Transverse colon (tissue), 4 donors: ENCODE data around the gene PTPA. TPM values are rescaled to one million over a fixed set of nuclear protein-coding genes. Genes with fewer than 3 reads are reported as not detected.

Experiments used
- DNase-seq: peaks from one replicate; pipeline ENCODE4 v3.0.0-alpha.2; 2019
- H3K27ac ChIP-seq, 4 donors: fragments of 200-600 bp; sonication (generic); 2 replicates each; pipeline ENCODE4 v1.5.1; 2016 to 2018; ENCODE audit warnings: inconsistent platforms in 4 of 4
- H3K27me3 ChIP-seq: fragments of 200-600 bp; sonication (generic); 2 replicates; pipeline ENCODE4 v1.5.1; 2017; ENCODE audit warnings: inconsistent platforms
- H3K36me3 ChIP-seq, 4 donors: fragments of 200-600 bp; sonication (generic); 2 replicates each; pipeline ENCODE4 v1.5.1; 2017 to 2019; ENCODE audit warnings: inconsistent platforms in 4 of 4
- H3K4me1 ChIP-seq, 4 donors: fragments of 200-600 bp; sonication (generic); 2 replicates each; pipeline ENCODE4 v1.5.1; 2017 to 2020; ENCODE audit warnings: inconsistent platforms in 4 of 4
- H3K4me3 ChIP-seq, 4 donors: fragments of 200-600 bp; sonication (generic); 1 replicate in 1 of 4; 2 replicates in 3 of 4; pipeline versions ENCODE4 v1.5.1 to v1.6.1; 2017 to 2019; ENCODE audit warnings: inconsistent platforms in 4 of 4
- H3K9me3 ChIP-seq, 2 donors: fragments of 200-600 bp; sonication (generic); 2 replicates each; pipeline ENCODE4 v1.5.1; 2017 to 2019; ENCODE audit warnings: inconsistent platforms in 2 of 2
- CTCF ChIP-seq, 5 experiments: fragments of 200-600 bp in 3 of 5; fragments of 450-650 bp in 2 of 5; sonication (generic) in 3 of 5; IDR thresholded peaks; 1 replicate in 2 of 5; 2 replicates in 3 of 5; pipeline ENCODE4 v1.5.1; 2016 to 2017; ENCODE audit warnings: antibody characterized with exemption in 5 of 5, inconsistent platforms in 3 of 5, mild to moderate bottlenecking in 2 of 5, moderate library complexity in 1 of 5
- EP300 ChIP-seq: sonication (generic); formaldehyde crosslinking; IDR thresholded peaks from one replicate; pipeline ENCODE4 v1.6.1; 2017; ENCODE audit warnings: antibody characterized with exemption, low read depth
- POLR2A ChIP-seq: fragments of 450-650 bp; IDR thresholded peaks from one replicate; pipeline ENCODE4 v1.6.1; 2016; ENCODE audit warnings: antibody characterized with exemption, mild to moderate bottlenecking, moderate library complexity
- POLR2AphosphoS5 ChIP-seq, 3 donors: sonication (generic); formaldehyde crosslinking; IDR thresholded peaks; one replicate each; pipeline ENCODE4 v1.6.1; 2016; ENCODE audit warnings: antibody characterized with exemption in 3 of 3
- WGBS, 2 donors: methylation state at CpG; one replicate each; pipeline ENCODE4 v1.1.5; 2018; ENCODE audit warnings: low coverage in 1 of 2; 5-methylcytosine and 5-hydroxymethylcytosine counted together
- in situ Hi-C, 4 donors: fragments of 200-750 bp; cut with MboI; loops; one replicate each; pipeline versions ENCODE4 v1.15.0 to v1.15.1; 2017; ENCODE audit warnings: low sequenced_read_pairs in 3 of 4, low pct_ligation_motif_present in 1 of 4, low pct_unique_long_range_greater_than_20kb in 1 of 4
- intact Hi-C: fragments of 100-400 bp; cut with DNase I; formaldehyde crosslinking; loops from one replicate; pipeline ENCODE4 v1.15.1; 2023; ENCODE audit warnings: low total_unique reads
- total RNA-seq, 4 donors: library from RNA; depleted of rRNA; stranded (reverse); fragments of >200 nt; gene quantifications; one replicate each; pipeline ENCODE4 v1.1.0, GENCODE V29; 2016

PTPA gene
- total RNA-seq, 4 donors from 2014 or later, result 37.4 to 241 (median 66.5) TPM

DNA sequence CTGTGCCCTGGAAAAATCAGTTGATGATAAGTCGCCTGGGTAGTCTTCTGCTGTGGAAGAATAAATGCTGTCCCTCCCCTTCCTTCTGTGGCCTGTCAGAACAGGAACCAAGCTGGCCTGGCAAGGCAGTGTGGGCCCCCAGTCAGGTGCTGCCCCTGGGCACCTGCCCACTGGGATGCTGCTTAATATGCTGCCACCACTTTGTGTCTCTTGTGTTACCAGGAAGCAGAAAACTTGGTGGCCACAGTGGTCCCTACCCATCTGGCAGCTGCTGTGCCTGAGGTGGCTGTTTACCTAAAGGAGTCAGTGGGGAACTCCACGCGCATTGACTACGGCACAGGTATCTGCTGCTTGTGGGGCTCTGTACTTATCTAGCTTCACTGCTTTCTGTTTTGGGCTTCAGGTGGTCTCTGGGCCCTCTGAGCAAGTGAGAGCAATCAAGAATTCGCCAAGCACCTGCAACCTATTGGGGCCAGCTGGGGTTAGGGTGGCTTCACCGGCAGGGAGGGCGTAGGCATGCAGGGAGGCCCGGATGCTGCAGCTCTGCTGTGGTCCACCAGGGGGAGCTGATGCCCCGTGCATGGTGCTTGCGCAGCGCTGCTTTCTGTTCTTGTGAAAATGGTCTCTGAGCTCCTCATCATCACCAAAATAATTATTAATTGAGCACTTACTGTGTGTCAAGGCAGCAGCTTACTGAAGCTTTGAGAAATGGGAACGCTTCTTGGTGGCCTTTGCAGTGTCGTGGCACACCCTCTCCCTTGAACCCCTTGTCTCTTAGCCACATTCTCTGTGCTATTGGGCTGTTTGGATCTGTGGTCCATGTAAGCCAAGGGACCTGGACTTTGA is 20.3 kb downstream of the PTPA start:
- no peaks in the 10 kb centered on the region for H3K27me3 ChIP-seq
- no peaks in the 10 kb centered on the region for H3K9me3 ChIP-seq
- TF ChIP-seq EP300, result no peak
- TF ChIP-seq POLR2A, result no peak
- TF ChIP-seq CTCF (IDR thresholded peaks at IDR 0.05), result peak; percentile 95 to 98 (median 98)
- TF ChIP-seq POLR2AphosphoS5 (IDR thresholded peaks at IDR 0.05), result no peak
- intact Hi-C loops (loop anchor here (10.0 kb wide), 1 partner anchor 653 kb away; no protein-coding TSS in a partner anchor), in situ Hi-C loops (loop anchor here (10.0 to 25.0 kb wide), 3 partner anchors 483 to 656 kb away; no protein-coding TSS in a partner anchor)
- peaks cover 0 to 3% (median 0%) of the 10 kb centered on the region in 4 donors for H3K4me1 ChIP-seq
- peaks cover 0 to 4% (median 0%) of the 10 kb centered on the region in 4 donors for H3K36me3 ChIP-seq
- WGBS, 2 donors, result 40 to 58% methylated on average over 2 to 13 of the region's 13 CpGs
- no peak overlapping the region for H3K4me3 ChIP-seq
- peak overlapping the region in 2 of 4 donors; percentile 8 to 9 for H3K27ac ChIP-seq
- peak; percentile 84 for DNase-seq

DNA sequence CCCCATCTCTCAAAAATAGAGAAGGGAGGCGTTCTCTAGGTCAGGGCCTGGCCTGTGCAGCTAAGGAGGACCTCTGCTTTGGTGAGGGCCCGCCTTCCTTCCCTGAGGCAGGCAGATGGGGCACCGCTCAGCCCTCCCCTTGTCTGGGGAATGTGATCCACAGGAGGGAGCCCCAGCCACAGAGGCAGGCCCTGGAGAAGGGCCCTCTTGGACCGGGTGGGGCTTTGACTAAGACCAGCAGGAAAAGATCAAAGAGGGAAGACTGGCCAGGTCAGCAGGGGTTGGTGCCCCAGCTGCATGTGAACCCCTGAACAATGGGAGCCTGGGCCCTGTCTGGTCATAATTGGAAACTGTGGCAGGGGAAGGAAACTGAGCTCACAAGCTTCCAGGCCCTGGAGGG is 21.9 kb downstream of the PTPA start:
- no peak for TF ChIP-seq CTCF (IDR thresholded peaks at IDR 0.05)
- TF ChIP-seq EP300, result no peak
- TF ChIP-seq POLR2A, result no peak
- TF ChIP-seq POLR2AphosphoS5 (IDR thresholded peaks at IDR 0.05), result no peak
- peaks cover 0 to 4% (median 0%) of the 10 kb centered on the region in 4 donors for H3K36me3 ChIP-seq
- H3K27me3 ChIP-seq, result no peaks in the 10 kb centered on the region
- in situ Hi-C loops (loop anchor here (10.0 to 25.0 kb wide), 3 partner anchors 482 to 654 kb away; no protein-coding TSS in a partner anchor), intact Hi-C loops (loop anchor here (10.0 kb wide), 1 partner anchor 652 kb away; no protein-coding TSS in a partner anchor)
- no peaks in the 10 kb centered on the region for H3K9me3 ChIP-seq
- no peak overlapping the region for H3K27ac ChIP-seq
- H3K4me1 ChIP-seq, result peaks cover 0 to 3% (median 1%) of the 10 kb centered on the region in 4 donors
- no peak overlapping the region for H3K4me3 ChIP-seq
- WGBS, 2 donors, result 97 to 100% methylated on average over 3 of the region's 4 CpGs
- DNase-seq, result no peak

GRCh38 chr9:129135476-129135875 is 24.3 kb downstream of the PTPA start:
- Histone ChIP-seq H3K4me3 (no peak overlapping the region), H3K4me1 (peaks cover 9 to 26% (median 22%) of the 10 kb centered on the region in 4 donors), H3K27me3 (no peaks in the 10 kb centered on the region), H3K36me3 (peaks cover 0 to 3% (median 0%) of the 10 kb centered on the region in 4 donors), H3K9me3 (no peaks in the 10 kb centered on the region), H3K27ac (no peak overlapping the region)
- in situ Hi-C loops (loop anchor here (5.0 to 25.0 kb wide), 5 partner anchors 477 to 652 kb away; no protein-coding TSS in a partner anchor), intact Hi-C loops (loop anchor here (10.0 kb wide), 1 partner anchor 649 kb away; no protein-coding TSS in a partner anchor)
- DNase-seq, result no peak
- WGBS, 2 donors, result 60 to 98% methylated on average over 1 to 6 of the region's 6 CpGs
- TF ChIP-seq POLR2AphosphoS5 (IDR thresholded peaks at IDR 0.05) (no peak), EP300 (no peak), POLR2A (no peak), CTCF (IDR thresholded peaks at IDR 0.05) (no peak)

DNA sequence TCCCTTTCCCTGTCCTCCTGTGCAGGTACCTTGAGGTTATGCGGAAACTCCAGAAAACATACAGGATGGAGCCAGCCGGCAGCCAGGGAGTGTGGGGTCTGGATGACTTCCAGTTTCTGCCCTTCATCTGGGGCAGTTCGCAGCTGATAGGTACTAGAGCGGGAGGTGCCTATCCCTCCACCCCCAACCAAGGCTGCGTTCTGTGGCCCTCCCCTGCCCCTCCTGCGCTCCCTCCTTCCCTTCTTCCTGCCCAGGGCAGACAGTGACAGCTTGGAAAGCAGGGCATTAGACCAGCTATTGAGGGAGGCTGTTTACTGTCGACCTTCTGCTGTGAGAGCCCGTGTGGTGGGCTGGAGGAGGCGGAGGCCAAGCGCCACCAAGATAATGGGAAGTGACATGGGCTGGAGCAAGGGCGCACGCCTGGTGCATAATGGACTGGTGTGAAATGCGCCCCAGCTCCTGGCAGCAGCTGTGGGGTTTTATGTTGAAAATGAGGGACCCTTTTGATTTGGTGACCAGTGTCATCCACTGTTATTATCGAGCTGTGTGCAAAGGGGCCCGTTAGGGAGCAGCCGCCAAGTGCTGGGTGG is 25.3 kb downstream of the PTPA start:
- intact Hi-C loops, result loop anchor here (10.0 kb wide), 1 partner anchor 648 kb away; no protein-coding TSS in a partner anchor
- H3K27ac ChIP-seq, result no peak overlapping the region
- no peak for DNase-seq
- no peak overlapping the region for H3K4me3 ChIP-seq
- peaks cover 19 to 37% (median 32%) of the 10 kb centered on the region in 4 donors for H3K4me1 ChIP-seq
- H3K27me3 ChIP-seq, result no peaks in the 10 kb centered on the region
- 71 to 86% methylated on average over 4 to 16 of the region's 16 CpGs for WGBS, 2 donors
- in situ Hi-C loops, result loop anchor here (5.0 to 25.0 kb wide), 5 partner anchors 476 to 651 kb away; no protein-coding TSS in a partner anchor
- H3K9me3 ChIP-seq, result no peaks in the 10 kb centered on the region
- no peaks in the 10 kb centered on the region for H3K36me3 ChIP-seq
- TF ChIP-seq CTCF (IDR thresholded peaks at IDR 0.05) (no peak), POLR2A (no peak), EP300 (no peak), POLR2AphosphoS5 (IDR thresholded peaks at IDR 0.05) (no peak)
